Measurements from ENCODE around the gene SF1.

SF1 gene

GRCh38 chr11:64745521-64746328, 32.6 kb downstream of the SF1 start:
- peak; percentile 44 to 76 (median 58) for DNase-seq

DNA sequence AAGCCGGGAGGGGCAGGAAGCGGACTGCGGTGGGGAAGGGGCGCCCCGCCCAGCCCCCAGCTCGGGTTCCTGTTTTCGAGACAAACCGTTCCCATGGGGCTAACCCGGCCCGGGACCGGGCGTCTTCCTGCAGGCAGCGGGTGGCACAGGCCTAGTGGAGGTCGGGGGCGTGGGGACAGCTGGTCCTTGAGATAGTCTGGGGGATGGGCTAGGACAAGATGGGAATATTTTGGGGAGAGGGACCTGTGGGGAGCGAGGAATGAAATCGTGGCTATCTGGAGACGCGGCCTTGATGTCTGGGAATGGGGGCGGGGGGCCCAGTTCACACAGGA, 33.2 kb downstream of the SF1 start:
- DNase-seq: peak; percentile 44 to 71 (median 49)

- DNase-seq: peak in 1 of 3 donors; percentile 20
These were observed 33.7 kb downstream of the SF1 start for GRCh38 chr11:64744544-64745188.

DNA sequence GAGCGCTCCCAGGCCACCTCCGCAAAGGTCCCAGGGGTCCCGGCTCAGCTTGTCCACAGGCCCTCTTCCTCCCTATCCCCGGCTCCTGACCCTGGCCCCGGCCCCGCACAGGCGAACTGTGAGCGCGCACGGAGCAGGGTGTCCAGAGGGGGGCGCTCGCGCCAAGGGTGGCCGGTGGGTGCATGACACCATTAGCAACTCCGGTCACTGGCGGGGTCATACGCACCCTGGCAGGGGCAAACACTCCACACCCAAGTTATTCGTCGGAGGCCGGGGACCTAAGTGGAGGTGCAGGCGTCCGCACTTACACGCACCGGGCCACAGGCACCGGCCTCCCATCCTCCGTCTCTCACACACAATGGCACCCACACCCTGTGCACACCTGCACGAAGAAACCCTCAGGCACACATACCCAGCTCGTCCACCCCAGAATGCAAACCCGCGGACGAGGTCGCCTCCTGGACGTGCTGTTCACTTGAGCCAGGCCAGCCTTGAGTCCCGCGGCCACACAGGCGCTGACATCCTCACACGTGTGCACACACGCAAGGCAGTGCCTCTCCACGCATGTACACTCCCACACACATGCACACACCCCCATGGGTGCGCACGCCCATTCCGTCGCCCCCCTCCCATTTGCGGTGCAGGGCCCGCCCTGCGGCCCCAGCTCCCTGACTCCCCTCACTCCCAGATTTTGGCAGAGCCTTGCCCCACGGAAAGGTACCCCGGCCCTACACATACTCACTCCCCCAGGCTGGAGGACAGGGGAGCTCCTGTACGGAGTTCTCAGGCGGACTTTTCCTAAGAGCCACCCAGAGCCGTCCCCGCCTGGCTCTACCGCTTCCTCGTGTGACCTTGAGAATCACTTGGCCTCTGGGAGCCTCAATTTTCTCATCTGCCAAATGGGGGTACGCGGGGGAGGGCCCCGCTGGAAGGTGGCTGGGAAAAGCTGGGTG, 34.5 kb downstream of the SF1 start, which contains the start of gene RASGRP2:
Gene RASGRP2, minus strand, starts transcription at position 552 of the 953 bp plus-strand sequence. CDS start 1,276 bp downstream, outside the sequence.
- DNase-seq: peak; percentile 67 to 85 (median 71)

GRCh38 chr11:64742889-64743590, 35.3 kb downstream of the SF1 start:
- peak; percentile 75 to 91 (median 86) for DNase-seq

DNA sequence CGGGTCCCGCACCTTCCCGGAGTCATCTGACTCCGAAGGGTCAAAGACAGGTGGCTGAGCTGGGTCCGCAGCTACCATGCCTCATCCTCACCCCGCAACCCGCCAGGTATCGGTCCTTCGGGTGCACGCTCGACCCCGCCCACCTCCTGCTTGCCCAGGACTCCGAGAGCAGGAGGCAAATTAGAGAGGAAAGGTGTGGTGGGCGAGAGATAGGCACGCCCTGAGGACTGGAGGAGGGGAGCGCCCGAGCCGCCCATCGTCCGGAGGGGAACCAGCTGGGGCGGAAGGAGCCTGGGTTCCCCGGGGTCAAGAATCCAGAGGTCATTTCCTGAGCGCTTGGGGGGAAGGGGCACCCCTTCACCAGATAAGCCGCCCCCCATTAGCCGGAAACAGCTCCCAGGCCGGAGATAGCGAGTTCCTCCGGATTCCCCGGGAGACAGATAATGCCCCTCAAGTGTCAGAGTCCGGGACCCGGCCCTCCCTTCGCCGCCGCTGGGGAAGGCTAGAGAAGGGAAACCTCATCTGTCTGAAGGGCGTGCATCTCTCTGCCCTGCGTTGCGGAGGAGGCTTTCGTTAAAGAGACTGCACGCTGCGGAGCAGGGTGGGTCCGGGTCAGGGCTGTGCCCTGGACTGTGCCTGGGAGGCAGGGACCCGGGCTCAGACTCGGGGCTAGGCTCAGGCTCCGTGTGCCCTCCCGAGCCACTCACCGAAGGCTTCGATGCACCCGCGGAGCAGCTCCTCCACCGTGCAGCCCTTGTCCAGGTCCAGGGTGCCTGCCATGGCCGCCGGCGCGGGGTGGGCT, 36.1 kb downstream of the SF1 start:
- DNase-seq: peak; percentile 46 to 63 (median 51)

DNA sequence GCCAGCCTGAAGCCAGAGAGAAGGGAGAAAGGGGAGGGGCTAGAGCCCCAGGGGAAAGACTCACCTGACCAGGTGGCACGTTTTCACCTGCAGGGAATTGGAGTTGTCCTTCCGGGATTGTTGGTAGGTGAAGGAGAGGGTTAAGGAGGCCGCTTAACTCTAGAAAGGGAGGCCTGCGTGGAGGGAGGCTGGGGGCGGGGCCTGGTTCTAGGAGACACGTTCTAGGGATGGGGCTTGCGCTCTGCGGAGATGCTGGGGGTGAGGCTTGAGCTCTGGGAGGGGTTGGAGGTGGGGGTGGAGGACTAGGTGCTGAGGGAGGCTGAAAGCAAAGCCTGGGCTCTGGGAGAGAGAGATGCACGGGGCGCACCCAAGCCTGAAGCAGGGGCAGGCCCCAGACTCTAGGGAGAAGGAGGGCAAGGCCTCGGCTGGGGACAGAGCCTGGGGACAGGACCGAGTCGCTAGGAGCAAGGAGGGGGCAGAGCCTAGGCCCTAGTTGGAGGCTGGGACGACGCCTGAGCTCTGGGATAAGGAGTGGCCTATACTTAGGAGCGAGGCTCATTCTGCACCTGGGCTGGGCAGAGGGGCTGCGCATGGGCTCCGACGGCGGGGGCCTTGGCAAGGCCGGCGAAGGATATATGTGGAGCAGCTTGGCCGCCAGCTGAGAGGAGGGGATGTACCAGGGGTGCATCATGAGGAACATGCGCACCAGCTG, 36.8 kb downstream of the SF1 start:
- DNase-seq: no peak

- no peak for DNase-seq
These were observed 38.5 kb downstream of the SF1 start for GRCh38 chr11:64739871-64740270.

- no peak for DNase-seq
These were observed 41.7 kb downstream of the SF1 start for GRCh38 chr11:64736654-64737053.

- peak in 1 of 3 donors; percentile 43 for DNase-seq
These were observed 42.5 kb downstream of the SF1 start for GRCh38 chr11:64735725-64736259.

- DNase-seq: peak in 1 of 3 donors; percentile 53
These were observed 43.3 kb downstream of the SF1 start for GRCh38 chr11:64734811-64735724.

- DNase-seq: no peak
These were observed 46.7 kb downstream of the SF1 start for GRCh38 chr11:64731601-64732000.

- peak in 1 of 3 donors; percentile 54 for DNase-seq
These were observed 48.4 kb downstream of the SF1 start for GRCh38 chr11:64729851-64730382.

- no peak for DNase-seq
These were observed 49.5 kb downstream of the SF1 start for GRCh38 chr11:64728757-64729365.

DNA sequence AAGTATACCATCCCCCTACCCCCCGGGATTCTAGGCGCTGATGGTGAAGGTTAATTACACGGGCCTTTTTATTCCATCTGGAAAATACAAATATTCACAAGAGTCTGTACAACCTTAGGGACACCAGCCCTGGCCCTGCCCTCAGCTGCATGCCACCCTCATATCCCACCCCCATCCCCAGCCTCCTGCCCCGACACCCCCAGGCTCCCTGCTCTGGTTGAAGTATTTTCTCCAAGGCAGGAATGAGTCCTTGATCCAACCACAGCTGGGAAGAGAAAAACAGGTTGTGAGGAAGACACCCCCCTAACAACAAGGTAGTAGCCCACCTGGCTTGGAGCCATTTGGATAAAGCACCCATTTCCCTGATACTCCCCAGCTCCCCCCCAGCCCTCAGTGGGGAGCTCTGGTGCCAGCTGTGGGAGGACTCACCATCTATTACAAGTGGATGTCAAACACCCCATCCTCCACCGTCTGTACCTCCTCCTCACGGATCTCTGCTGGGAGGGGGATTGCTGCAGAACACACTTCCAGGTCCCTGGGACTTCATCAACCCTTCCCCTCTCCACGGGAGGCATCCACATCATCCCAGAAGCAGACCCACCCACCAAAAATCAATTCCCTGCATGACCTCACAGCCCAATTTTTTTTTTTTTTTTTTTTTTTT, 51.3 kb downstream of the SF1 start:
- DNase-seq: no peak

DNA sequence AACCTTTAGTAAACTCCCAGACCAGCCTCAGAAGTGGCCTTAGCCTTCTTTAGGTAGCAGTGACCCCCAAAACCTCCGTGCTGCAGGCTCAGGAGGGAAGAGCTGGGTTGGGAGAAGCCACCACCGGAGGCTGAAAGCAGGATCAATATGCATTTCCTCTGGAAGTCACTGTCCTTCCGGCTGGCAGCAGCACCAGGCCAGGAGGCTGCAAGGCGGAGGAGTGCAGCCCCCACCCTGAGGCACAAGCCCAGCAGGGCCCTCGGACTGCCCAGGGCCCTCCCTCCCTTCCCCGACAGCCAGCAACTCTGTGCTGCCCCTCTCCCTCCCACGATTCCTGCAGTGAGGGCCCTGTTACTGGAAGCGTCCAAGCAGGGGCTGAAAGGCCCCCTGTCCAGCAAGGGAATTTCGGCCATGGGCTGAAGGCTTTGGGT, 52.1 kb downstream of the SF1 start:
- DNase-seq: no peak

DNA sequence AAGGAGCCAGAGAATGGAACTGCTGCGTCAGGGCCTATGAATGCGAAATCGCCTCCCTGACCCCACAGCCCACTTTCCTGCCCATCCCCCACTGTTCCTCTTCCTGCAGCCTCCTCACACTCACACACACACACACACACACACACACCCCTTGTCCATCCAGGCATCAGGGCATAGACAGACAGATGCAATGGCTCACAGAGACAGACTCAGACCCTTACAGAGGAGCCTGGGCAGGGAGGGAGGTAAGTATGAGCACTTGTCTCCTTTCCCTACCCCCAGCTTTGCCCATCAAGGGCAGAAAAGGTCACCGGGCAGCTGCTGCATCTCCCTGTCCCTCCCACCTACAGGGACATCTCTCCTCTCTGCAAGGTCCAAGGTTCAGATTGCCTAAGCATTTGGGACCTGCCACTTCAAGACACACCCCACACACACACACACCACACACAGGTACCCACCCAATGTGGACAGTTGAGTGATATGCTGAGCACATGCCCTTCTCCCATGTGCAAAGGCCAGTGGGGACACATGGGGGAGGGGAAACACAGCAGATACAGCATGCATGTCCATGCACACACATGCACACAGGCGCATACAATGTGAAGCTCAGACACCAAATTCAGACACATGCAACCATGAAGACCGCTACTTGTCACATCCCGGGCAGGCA, 53.3 kb downstream of the SF1 start:
- DNase-seq: no peak
